KMS-11 (cell line): ENCODE data around the gene PHEX.
A peak's percentile ranks its signal among the peaks of the same experiment; 100 is the strongest.

Experiments used
- H2AFZ ChIP-seq: fragments of 200-600 bp; sonication (generic); 2 replicates; pipeline ENCODE4 v1.6.1; 2016; ENCODE audit warnings: antibody characterized with exemption, mixed run types, low read depth
- H3K27ac ChIP-seq: fragments of 200-600 bp; sonication (generic); 2 replicates; pipeline ENCODE4 v1.6.1; 2016; ENCODE audit warnings: mild to moderate bottlenecking, mixed run types
- H3K27me3 ChIP-seq: fragments of 200-600 bp; sonication (generic); 2 replicates; pipeline ENCODE4 v1.6.1; 2017; ENCODE audit warnings: mild to moderate bottlenecking, low read depth, mixed run types, moderate library complexity; ENCODE audit not compliant: insufficient read depth
- H3K36me3 ChIP-seq: fragments of 200-600 bp; sonication (generic); 2 replicates; pipeline ENCODE4 v1.6.1; 2017; ENCODE audit warnings: mild to moderate bottlenecking, mixed run types; ENCODE audit not compliant: insufficient read depth
- H3K4me1 ChIP-seq: fragments of 200-600 bp; sonication (generic); 2 replicates; pipeline ENCODE4 v1.6.1; 2016; ENCODE audit warnings: mild to moderate bottlenecking, low read depth, mixed run types; ENCODE audit not compliant: poor library complexity, severe bottlenecking
- H3K4me2 ChIP-seq: fragments of 200-600 bp; sonication (generic); 2 replicates; pipeline ENCODE4 v1.7.0; 2016; ENCODE audit warnings: mild to moderate bottlenecking, mixed run types
- H3K4me3 ChIP-seq: fragments of 200-600 bp; sonication (generic); IDR thresholded peaks from 2 replicates; pipeline ENCODE4 v1.6.1; 2017; ENCODE audit warnings: low read depth, low read length, mixed read lengths; ENCODE audit not compliant: insufficient read depth
- H3K79me2 ChIP-seq: fragments of 200-600 bp; sonication (generic); 2 replicates; pipeline ENCODE4 v1.6.1; 2016; ENCODE audit warnings: low read depth, mixed run types; ENCODE audit not compliant: insufficient read depth
- H3K9ac ChIP-seq: fragments of 200-600 bp; sonication (generic); 2 replicates; pipeline ENCODE4 v1.6.1; 2016; ENCODE audit warnings: mild to moderate bottlenecking, mixed run types
- H4K20me1 ChIP-seq: fragments of 200-600 bp; sonication (generic); 2 replicates; pipeline ENCODE4 v1.6.1; 2016; ENCODE audit warnings: mild to moderate bottlenecking, mixed run types; ENCODE audit not compliant: insufficient read depth
- TF ChIP-seq, protein P1 (sequence below): fragments of 200-600 bp; sonication (generic); conservative IDR thresholded peaks from 2 replicates; pipeline ENCODE4 v1.6.1; 2017; ENCODE audit warnings: low read depth, mild to moderate bottlenecking, antibody characterized with exemption, low read length, moderate library complexity, mixed read lengths

The PHEX gene

DNA sequence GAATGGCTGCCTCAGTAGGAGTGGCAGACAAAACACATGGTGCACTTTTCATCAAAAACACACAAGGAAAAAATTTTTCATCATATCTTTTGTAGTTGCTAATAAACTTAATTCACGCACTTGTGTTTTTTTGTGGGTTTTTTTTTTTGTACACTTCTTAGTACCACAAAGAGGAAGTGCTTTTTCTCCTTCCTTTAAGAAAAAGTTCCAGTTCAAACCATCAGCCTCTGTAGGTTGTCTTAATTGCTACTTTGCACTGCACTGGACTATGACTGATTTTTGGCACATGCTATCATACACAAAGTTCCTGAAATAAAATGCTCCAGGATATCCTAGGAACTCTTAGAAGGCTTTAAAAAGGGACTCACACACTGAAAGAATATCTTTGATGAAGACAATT is at the start of gene PHEX:
Gene PHEX, plus strand, starts transcription at position 242 of the 400 bp plus-strand sequence. CDS start 681 bp downstream, outside the sequence.
- Histone ChIP-seq H3K9ac (no peak within 1 kb of the TSS), H3K36me3 (no peaks in the 10 kb centered on the region), H3K4me3 (no peak within 1 kb of the TSS), H3K27ac (no peak within 1 kb of the TSS), H3K4me2 (no peak within 1 kb of the TSS), H3K27me3 (no peaks in the 10 kb centered on the region), H3K4me1 (no peaks in the 10 kb centered on the region), H3K79me2 (no peaks in the 10 kb centered on the region), H2AFZ (no peak within 1 kb of the TSS), H4K20me1 (no peaks in the 10 kb centered on the region)
- TF ChIP-seq, protein P1, sequence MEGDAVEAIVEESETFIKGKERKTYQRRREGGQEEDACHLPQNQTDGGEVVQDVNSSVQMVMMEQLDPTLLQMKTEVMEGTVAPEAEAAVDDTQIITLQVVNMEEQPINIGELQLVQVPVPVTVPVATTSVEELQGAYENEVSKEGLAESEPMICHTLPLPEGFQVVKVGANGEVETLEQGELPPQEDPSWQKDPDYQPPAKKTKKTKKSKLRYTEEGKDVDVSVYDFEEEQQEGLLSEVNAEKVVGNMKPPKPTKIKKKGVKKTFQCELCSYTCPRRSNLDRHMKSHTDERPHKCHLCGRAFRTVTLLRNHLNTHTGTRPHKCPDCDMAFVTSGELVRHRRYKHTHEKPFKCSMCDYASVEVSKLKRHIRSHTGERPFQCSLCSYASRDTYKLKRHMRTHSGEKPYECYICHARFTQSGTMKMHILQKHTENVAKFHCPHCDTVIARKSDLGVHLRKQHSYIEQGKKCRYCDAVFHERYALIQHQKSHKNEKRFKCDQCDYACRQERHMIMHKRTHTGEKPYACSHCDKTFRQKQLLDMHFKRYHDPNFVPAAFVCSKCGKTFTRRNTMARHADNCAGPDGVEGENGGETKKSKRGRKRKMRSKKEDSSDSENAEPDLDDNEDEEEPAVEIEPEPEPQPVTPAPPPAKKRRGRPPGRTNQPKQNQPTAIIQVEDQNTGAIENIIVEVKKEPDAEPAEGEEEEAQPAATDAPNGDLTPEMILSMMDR, result no peak

DNA sequence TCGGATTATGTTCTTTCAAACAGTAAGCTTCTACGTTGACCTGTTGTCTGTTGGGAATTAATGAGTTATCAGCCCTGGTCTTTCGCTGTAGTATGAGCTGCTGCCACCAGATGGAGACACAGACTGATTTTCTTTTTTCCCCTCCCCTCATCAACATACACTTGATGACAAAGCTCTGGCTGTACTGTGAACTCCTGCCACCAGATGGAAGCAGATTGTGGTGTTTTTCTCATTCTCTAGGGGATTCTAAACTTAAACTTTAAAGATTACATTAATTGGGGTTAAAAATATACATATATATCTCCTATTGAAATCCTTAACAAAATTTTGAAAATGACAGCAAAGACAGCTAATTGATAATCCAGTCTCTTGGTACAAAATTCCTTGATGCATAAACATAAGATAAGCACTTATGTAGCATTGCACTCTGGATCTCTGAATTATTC is 46.8 kb upstream of the PHEX start:
- Histone ChIP-seq H3K9ac (no peak overlapping the region), H3K79me2 (no peaks in the 10 kb centered on the region), H2AFZ (no peak overlapping the region), H3K4me1 (no peaks in the 10 kb centered on the region), H3K4me2 (no peak overlapping the region), H3K36me3 (no peaks in the 10 kb centered on the region), H4K20me1 (no peaks in the 10 kb centered on the region), H3K4me3 (no peak overlapping the region), H3K27me3 (no peaks in the 10 kb centered on the region), H3K27ac (no peak overlapping the region)
- TF ChIP-seq, protein P1, result peak; percentile 77

DNA sequence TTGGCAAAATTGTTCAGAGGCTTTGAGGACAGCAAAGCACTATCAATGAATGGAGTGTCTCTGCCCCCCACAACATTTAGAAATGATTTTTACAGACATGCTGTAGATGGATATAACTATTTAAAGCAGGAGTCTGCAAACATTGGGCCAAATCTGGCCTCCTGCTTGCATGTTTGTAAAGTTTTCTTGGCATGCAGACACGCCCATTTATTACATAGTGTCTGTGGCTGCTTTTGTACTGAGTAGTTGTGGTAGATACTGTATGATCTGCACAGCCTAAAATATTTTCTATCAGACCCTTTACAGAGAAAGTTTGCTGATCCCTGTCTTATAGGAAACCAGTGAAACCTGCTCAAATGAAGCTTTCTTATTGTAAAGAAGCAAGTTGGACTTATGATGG is 45.5 kb upstream of the PHEX start:
- no peak overlapping the region for H2AFZ ChIP-seq
- H3K4me1 ChIP-seq, result no peaks in the 10 kb centered on the region
- no peak overlapping the region for H3K27ac ChIP-seq
- no peak overlapping the region for H3K4me3 ChIP-seq
- H4K20me1 ChIP-seq, result no peaks in the 10 kb centered on the region
- no peak overlapping the region for H3K4me2 ChIP-seq
- no peaks in the 10 kb centered on the region for H3K36me3 ChIP-seq
- H3K9ac ChIP-seq, result no peak overlapping the region
- TF ChIP-seq, protein P1, result no peak
- H3K79me2 ChIP-seq, result no peaks in the 10 kb centered on the region
- H3K27me3 ChIP-seq, result no peaks in the 10 kb centered on the region

DNA sequence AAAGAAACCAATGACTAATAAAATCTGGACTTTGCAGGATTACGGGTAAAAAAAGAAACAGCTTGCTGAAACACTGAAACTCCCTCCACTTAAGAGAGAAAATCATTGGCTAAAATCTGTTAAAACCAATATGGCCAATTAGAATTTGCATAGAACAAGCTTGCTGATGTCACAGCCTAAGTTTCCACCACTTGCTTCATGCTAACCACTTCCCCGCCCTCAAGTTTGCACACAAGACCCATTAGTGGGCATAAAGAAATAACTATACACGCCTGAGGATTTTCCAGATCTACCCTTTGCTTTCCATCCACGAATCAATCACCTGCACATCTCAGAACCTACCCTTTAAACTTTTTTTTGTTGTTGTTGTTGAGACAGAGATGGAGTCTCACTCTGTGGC is 42.7 kb upstream of the PHEX start:
- no peak overlapping the region for H2AFZ ChIP-seq
- no peak overlapping the region for H3K27ac ChIP-seq
- TF ChIP-seq, protein P1, result no peak
- no peak overlapping the region for H3K9ac ChIP-seq
- H3K4me1 ChIP-seq, result no peaks in the 10 kb centered on the region
- H4K20me1 ChIP-seq, result no peaks in the 10 kb centered on the region
- no peak overlapping the region for H3K4me3 ChIP-seq
- no peaks in the 10 kb centered on the region for H3K36me3 ChIP-seq
- no peaks in the 10 kb centered on the region for H3K27me3 ChIP-seq
- no peak overlapping the region for H3K4me2 ChIP-seq
- no peaks in the 10 kb centered on the region for H3K79me2 ChIP-seq
